ENCODE data around the gene ATP5F1B. TPM values are rescaled to one million over a fixed set of nuclear protein-coding genes. Genes with fewer than 3 reads are reported as not detected.

ATP5F1B gene
- total and polyA plus RNA-seq, 8 donors, result 126 to 299 (median 211) TPM

DNA sequence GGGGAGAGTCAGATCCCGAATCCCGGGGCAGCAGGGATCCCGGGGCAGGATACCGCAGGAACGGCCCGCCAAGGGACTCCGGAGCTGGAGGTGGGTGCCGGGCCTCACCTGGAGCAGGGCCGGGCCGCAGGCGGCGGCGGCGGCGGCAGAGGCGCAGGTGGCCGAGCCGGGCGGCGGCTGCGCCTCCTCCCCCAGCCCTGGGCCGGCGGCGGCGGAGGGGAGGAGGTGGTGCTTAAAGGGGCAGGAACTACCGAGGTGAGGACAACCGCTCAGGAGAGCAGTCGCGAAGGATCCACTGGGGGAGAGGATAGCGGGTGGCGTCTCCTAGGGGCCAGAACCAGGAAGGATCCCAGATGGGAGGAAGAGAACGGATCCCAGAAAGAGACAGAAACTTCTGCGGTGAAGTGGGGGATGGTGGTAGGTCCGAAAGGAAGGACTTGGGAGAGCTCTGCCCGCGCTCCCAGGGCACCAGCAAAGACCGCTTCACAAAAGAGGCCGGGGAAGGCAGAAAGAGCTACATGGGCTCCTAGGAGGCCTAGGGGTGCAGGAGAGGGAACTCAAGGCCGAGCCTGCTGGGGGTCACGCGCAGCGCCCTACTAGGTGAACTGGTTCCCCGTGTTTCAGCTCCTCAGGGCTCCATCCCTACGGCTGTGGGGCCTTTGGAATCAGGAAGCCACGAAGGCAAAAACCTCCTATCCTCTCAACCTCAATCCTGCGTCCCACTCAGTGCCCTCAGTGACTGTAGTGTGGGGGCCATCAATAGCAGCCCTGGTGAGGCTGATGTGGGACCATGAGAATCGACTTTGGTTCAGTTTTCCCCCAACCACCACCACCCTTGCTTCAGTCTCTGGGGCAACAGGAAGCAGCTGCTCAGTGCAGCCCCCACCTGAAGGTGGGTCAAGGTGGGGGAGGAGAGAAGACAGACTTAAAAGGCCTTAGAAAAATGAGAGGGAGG, 10.7 kb downstream of the ATP5F1B start:
- H3K36me3 ChIP-seq, result peaks cover 3 to 27% (median 26%) of the 10 kb centered on the region in 3 donors
- H3K27ac ChIP-seq, result peak overlapping the region; percentile 70 to 97 (median 90)
- no peak for TF ChIP-seq CTCF (IDR thresholded peaks at IDR 0.05)
- H3K9me3 ChIP-seq, result no peaks in the 10 kb centered on the region
- H3K27me3 ChIP-seq, result no peaks in the 10 kb centered on the region
- H3K4me1 ChIP-seq, result peaks cover 5 to 28% (median 15%) of the 10 kb centered on the region in 3 donors
- peak overlapping the region; percentile 39 to 86 (median 62) for H3K4me3 ChIP-seq
- peak; percentile 80 to 90 (median 84) for DNase-seq
- no peak for FAIRE-seq
- ATAC-seq, result peak; percentile 38 to 62 (median 47)
- intact Hi-C loops (cut with DNase I), result no loop called here
- WGBS, 2 donors, result 0 to 1% methylated on average over 33 to 47 of the region's 47 CpGs

- Histone ChIP-seq H3K27me3 (no peaks in the 10 kb centered on the region), H3K9me3 (no peaks in the 10 kb centered on the region), H3K4me1 (peaks cover 5 to 28% (median 15%) of the 10 kb centered on the region in 3 donors), H3K27ac (peak overlapping the region; percentile 70 to 97 (median 90)), H3K4me3 (peak overlapping the region; percentile 39 to 86 (median 62)), H3K36me3 (peaks cover 3 to 20% (median 18%) of the 10 kb centered on the region in 3 donors)
- intact Hi-C loops (cut with DNase I), result no loop called here
- 1% methylated on average over 26 to 27 of the region's 27 CpGs for whole genome bisulfite sequencing, 2 donors
- FAIRE-seq, result no peak
- DNase-seq, result peak; percentile 72 to 84 (median 81)
- no peak for TF ChIP-seq CTCF (IDR thresholded peaks at IDR 0.05)
- ATAC-seq, result peak; percentile 19 to 30 (median 28)
These were observed 11.4 kb downstream of the ATP5F1B start for GRCh38 chr12:56634242-56634836.

- intact Hi-C loops (cut with DNase I), result no loop called here
These were observed 12.1 kb downstream of the ATP5F1B start for GRCh38 chr12:56633468-56634241.

More at GRCh38 chr12:56633468-56634241, 12.1 kb downstream of the ATP5F1B start:
- H3K4me3 ChIP-seq, result peak overlapping the region; percentile 39 to 86 (median 62)
- ATAC-seq, result no peak
- peaks cover 3 to 13% (median 11%) of the 10 kb centered on the region in 3 donors for H3K36me3 ChIP-seq
- no peaks in the 10 kb centered on the region for H3K9me3 ChIP-seq
- no peaks in the 10 kb centered on the region for H3K27me3 ChIP-seq
- peak overlapping the region; percentile 70 to 97 (median 90) for H3K27ac ChIP-seq
- FAIRE-seq, result no peak
- H3K4me1 ChIP-seq, result peaks cover 5 to 28% (median 15%) of the 10 kb centered on the region in 3 donors
- 13 to 17% methylated on average over 12 of the region's 12 CpGs for WGBS, 2 donors
- TF ChIP-seq CTCF (IDR thresholded peaks at IDR 0.05), result no peak
- DNase-seq, result no peak

Measured in pancreas (tissue), 10 donors.